AG09319 (cell line): ENCODE measurements around the gene MS4A5.

Source experiments
- DNase-seq: peaks from one replicate; pipeline ENCODE4 v3.0.0-alpha.2; 2010; ENCODE audit warnings: low read depth; ENCODE audit errors: extremely low read depth
- TF ChIP-seq, protein P1 (sequence below): IDR thresholded peaks from 2 replicates; pipeline ENCODE4 v1.5.1; 2011; ENCODE audit warnings: low read depth, mild to moderate bottlenecking, inconsistent platforms, low read length, moderate library complexity

The MS4A5 gene

GRCh38 chr11:60396799-60397198, 32.6 kb upstream of the MS4A5 start:
- no peak for DNase-seq
- TF ChIP-seq, protein P1, sequence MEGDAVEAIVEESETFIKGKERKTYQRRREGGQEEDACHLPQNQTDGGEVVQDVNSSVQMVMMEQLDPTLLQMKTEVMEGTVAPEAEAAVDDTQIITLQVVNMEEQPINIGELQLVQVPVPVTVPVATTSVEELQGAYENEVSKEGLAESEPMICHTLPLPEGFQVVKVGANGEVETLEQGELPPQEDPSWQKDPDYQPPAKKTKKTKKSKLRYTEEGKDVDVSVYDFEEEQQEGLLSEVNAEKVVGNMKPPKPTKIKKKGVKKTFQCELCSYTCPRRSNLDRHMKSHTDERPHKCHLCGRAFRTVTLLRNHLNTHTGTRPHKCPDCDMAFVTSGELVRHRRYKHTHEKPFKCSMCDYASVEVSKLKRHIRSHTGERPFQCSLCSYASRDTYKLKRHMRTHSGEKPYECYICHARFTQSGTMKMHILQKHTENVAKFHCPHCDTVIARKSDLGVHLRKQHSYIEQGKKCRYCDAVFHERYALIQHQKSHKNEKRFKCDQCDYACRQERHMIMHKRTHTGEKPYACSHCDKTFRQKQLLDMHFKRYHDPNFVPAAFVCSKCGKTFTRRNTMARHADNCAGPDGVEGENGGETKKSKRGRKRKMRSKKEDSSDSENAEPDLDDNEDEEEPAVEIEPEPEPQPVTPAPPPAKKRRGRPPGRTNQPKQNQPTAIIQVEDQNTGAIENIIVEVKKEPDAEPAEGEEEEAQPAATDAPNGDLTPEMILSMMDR = no peak

DNA sequence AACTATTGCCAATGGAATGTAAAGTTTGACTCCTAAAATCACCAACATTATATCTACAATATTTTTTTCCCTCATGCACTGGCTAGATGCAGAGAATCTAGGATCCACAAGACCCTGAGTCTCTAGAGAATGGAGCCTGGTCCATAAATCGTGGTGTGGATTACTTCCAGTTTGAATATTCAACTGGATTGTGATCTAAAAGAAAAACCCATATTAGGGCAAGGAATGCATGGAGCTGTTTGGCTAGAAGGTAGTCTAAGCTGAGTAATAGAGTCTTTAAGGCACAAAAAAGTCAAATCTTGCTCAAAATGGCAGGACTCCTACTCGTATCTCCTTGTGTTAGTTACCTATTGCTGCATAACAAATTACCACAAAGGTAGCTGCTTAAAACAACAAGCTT, 9.4 kb upstream of the MS4A5 start:
- no peak for DNase-seq
- TF ChIP-seq, protein P1 = no peak

GRCh38 chr11:60422609-60423008, 6.8 kb upstream of the MS4A5 start:
- DNase-seq = no peak
- TF ChIP-seq, protein P1 = no peak

DNA sequence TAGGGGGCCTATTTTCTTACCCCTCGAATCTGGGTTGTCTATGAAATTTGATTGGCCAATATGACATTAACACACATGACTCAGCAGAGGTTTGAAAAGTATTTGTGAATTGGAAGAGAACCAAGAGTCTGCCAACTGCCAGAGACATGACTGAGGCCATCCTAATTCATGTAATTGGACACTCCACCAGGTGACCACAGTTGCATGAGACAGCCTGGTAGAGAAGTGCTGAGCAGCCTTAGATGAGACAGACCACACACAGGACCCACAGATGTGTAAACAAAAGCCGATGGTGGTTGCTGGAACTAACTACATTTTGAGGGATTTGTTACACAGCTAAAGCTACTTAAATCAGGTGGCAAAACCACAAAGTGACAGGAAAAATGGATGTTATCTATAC, 855 bp upstream of the MS4A5 start:
- no peak for DNase-seq
- TF ChIP-seq, protein P1 = no peak

DNA sequence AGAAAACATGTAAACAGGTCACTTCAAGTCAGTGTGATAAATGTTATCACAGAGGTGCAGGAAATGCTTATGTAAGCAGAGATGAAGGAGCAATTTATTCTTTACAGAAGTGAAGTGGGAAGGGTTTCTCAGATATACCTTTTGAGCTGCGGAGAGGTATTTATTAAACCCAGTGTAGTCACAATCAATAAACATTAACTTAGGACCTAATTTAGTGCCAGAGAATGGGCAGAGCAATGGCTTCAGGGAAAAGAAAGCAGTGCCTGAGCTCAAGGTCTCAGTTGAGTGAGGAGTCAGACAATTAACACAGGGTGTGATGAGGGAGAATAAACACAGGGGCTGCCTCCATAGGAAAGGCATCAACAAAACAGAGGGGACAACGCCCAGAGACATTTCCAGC, 1.9 kb downstream of the MS4A5 start:
- TF ChIP-seq, protein P1 = no peak
- no peak for DNase-seq

GRCh38 chr11:60433401-60433800, 4.0 kb downstream of the MS4A5 start:
- DNase-seq = no peak
- TF ChIP-seq, protein P1 = no peak

- DNase-seq = no peak
- TF ChIP-seq, protein P1 = no peak
Measured at GRCh38 chr11:60447070-60447469, 17.7 kb downstream of the MS4A5 start.
